Measurements from ENCODE around the gene UTS2.

The UTS2 gene

GRCh38 chr1:7809742-7810141 lies 43.1 kb downstream of the UTS2 start:
- no peak for DNase-seq

- DNase-seq = peak; percentile 35
Measured at GRCh38 chr1:7808253-7808844, 44.5 kb downstream of the UTS2 start.

DNA sequence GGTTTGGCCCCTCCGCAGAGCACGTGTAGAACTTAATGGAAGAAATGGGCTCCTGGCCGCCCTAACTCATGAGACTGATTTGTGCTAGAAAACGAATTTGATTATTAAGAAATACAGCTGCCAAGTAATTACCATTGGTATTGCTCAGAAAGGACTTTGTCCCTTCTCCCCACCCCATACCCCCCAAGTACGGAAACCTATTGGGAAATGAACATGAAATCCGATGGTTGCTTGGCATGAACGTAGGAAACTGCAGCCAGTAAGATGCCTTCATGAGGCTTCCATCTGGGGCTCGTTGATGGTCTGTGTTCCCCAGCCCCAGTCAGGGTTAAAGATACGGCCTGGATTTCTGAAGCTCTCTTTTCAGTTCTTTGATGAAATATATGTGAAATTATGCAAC lies 47.4 kb downstream of the UTS2 start:
- no peak for DNase-seq
